GM21367 (cell line): ENCODE measurements around the gene PLEK.
A peak's percentile ranks its signal among the peaks of the same experiment; 100 is the strongest.
"Not testable (repeated sequence)": the region's sequence is repeated elsewhere in the genome, so short reads cannot be mapped to it uniquely, and the experiment has no call there.

Experiments used
- ATAC-seq: cut with Tn5 transposase; IDR thresholded peaks from one replicate; pipeline ENCODE4 v1.9.1; 2021; ENCODE audit not compliant: unreplicated experiment

PLEK gene

GRCh38 chr2:68365087-68365486, at the start of gene PLEK:
Gene PLEK (plus strand): TSS chr2:68365282. CDS start chr2:68365352, 70 bp downstream.
- ATAC-seq, result peak; percentile 47

- ATAC-seq, result no peak
These were observed 49.0 kb upstream of the PLEK start for GRCh38 chr2:68316111-68316510.

GRCh38 chr2:68317971-68318913, 46.8 kb upstream of the PLEK start:
- ATAC-seq, result no peak

GRCh38 chr2:68318914-68319397, 46.1 kb upstream of the PLEK start:
- no peak for ATAC-seq

- no peak for ATAC-seq
These were observed 45.5 kb upstream of the PLEK start, which contains the start of gene CNRIP1 for GRCh38 chr2:68319398-68320117. Gene CNRIP1 (minus strand): TSS chr2:68319949. CDS start chr2:68319400, 549 bp downstream.

- ATAC-seq, result no peak
These were observed 44.9 kb upstream of the PLEK start for GRCh38 chr2:68320118-68320641.

GRCh38 chr2:68325056-68325455, 40.0 kb upstream of the PLEK start:
- ATAC-seq, result no peak

GRCh38 chr2:68328901-68329300, 36.2 kb upstream of the PLEK start:
- ATAC-seq, result no peak

- no peak for ATAC-seq
These were observed 34.4 kb upstream of the PLEK start for GRCh38 chr2:68330691-68331090.

GRCh38 chr2:68333009-68333408, 32.1 kb upstream of the PLEK start:
- no peak for ATAC-seq

GRCh38 chr2:68333931-68334330, 31.2 kb upstream of the PLEK start:
- ATAC-seq, result no peak

GRCh38 chr2:68336192-68336591, 28.9 kb upstream of the PLEK start:
- ATAC-seq, result no peak

GRCh38 chr2:68340226-68341061, 24.6 kb upstream of the PLEK start:
- ATAC-seq, result no peak

- no peak for ATAC-seq
These were observed 24.1 kb upstream of the PLEK start for GRCh38 chr2:68341062-68341329.

- ATAC-seq, result no peak
These were observed 23.5 kb upstream of the PLEK start for GRCh38 chr2:68341583-68341982.

GRCh38 chr2:68342470-68342869, 22.6 kb upstream of the PLEK start:
- no peak for ATAC-seq

- no peak for ATAC-seq
These were observed 21.1 kb upstream of the PLEK start for GRCh38 chr2:68344031-68344430.

GRCh38 chr2:68345129-68345875, 19.8 kb upstream of the PLEK start:
- ATAC-seq, result no peak

- not testable (repeated sequence) for ATAC-seq
These were observed 16.0 kb upstream of the PLEK start for GRCh38 chr2:68349091-68349490.

- ATAC-seq, result no peak
These were observed 13.1 kb upstream of the PLEK start for GRCh38 chr2:68351997-68352396.
